PC-3 (cell line): ENCODE measurements around the gene KIF18B.

Source experiments
- CTCF ChIP-seq: fragments of 300-600 bp; sonication (generic); conservative IDR thresholded peaks from 2 replicates; pipeline ENCODE4 v1.5.1; 2017; ENCODE audit warnings: antibody characterized with exemption, low read depth, mild to moderate bottlenecking, low read length
- EZH2 ChIP-seq: fragments of 300-600 bp; sonication (generic); IDR thresholded peaks from one replicate; pipeline ENCODE4 v1.6.1; 2017; ENCODE audit warnings: antibody characterized with exemption, mild to moderate bottlenecking, low read length; ENCODE audit not compliant: unreplicated experiment
- EZH2phosphoT487 ChIP-seq: fragments of 300-600 bp; sonication (generic); IDR thresholded peaks from 2 replicates; pipeline ENCODE4 v1.6.1; 2018; ENCODE audit warnings: mild to moderate bottlenecking, antibody characterized with exemption, low read length, borderline replicate concordance

DNA sequence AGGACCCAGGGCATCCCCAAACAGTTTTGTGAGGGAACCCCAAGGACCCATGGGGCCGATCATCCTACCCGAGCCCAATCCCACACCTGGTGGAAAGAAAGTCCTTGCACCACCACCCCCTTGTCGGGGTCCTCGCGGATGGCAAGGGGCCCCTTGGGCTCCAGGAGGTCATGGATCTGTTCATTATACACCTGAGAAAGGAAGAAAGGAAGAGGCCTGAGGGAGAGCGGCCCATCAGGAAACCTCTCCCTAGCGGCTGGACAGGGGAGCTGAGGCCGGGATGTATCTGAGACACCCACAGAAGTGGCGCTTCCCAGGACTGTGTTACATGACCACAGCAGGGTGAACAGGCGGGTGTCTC lies 12.8 kb downstream of the KIF18B start:
- TF ChIP-seq CTCF (no peak), EZH2phosphoT487 (no peak), EZH2 (no peak)
